SK-N-MC (cell line): ENCODE measurements around the gene STEAP2.

ENCODE experiments used
- EZH2 ChIP-seq: fragments of 200-600 bp; sonication (generic); IDR thresholded peaks from one replicate; pipeline ENCODE4 v1.6.1; 2017; ENCODE audit warnings: antibody characterized with exemption
- FOXP2 ChIP-seq: optimal IDR thresholded peaks from 2 replicates; pipeline ENCODE3; 2011; ENCODE audit warnings: mild to moderate bottlenecking, moderate library complexity; ENCODE audit not compliant: insufficient read depth; ENCODE audit errors: extremely low read length, control extremely low read depth
- POLR2AphosphoS5 ChIP-seq: IDR thresholded peaks from 2 replicates; pipeline ENCODE4 v1.6.1; 2012; ENCODE audit warnings: mild to moderate bottlenecking, low read depth, low read length, borderline replicate concordance

- TF ChIP-seq EZH2, result no peak
- no peak; the same call in 1 of the 2 replicates for TF ChIP-seq POLR2AphosphoS5
- TF ChIP-seq FOXP2, result no peak
These were observed 55.3 kb downstream of the STEAP2 start for GRCh38 chr7:90266808-90267207.
